Hepatocyte (in vitro differentiated cells): ENCODE measurements around the gene ANO10.
"Not testable (repeated sequence)": the region's sequence is repeated elsewhere in the genome, so short reads cannot be mapped to it uniquely, and the experiment has no call there.

Experiments
- EZH2 ChIP-seq: fragments of 200-600 bp; sonication (generic); IDR thresholded peaks from 2 replicates; pipeline ENCODE4 v1.6.1; 2016; ENCODE audit warnings: antibody characterized with exemption, mild to moderate bottlenecking, borderline replicate concordance
- EZH2phosphoT487 ChIP-seq: fragments of 200-600 bp; sonication (generic); IDR thresholded peaks from one replicate; pipeline ENCODE4 v1.6.1; 2018; ENCODE audit warnings: antibody characterized with exemption, mild to moderate bottlenecking, low read depth, moderate library complexity; ENCODE audit not compliant: unreplicated experiment, severe bottlenecking
- TF ChIP-seq, protein P1 (sequence below): fragments of 200-600 bp; sonication (generic); IDR thresholded peaks from 2 replicates; pipeline ENCODE4 v1.5.1; 2016; ENCODE audit warnings: antibody characterized with exemption, mild to moderate bottlenecking; ENCODE audit not compliant: poor library complexity

GRCh38 chr3:43518515-43518914 is 103.3 kb downstream of the ANO10 start:
- TF ChIP-seq, protein P1, sequence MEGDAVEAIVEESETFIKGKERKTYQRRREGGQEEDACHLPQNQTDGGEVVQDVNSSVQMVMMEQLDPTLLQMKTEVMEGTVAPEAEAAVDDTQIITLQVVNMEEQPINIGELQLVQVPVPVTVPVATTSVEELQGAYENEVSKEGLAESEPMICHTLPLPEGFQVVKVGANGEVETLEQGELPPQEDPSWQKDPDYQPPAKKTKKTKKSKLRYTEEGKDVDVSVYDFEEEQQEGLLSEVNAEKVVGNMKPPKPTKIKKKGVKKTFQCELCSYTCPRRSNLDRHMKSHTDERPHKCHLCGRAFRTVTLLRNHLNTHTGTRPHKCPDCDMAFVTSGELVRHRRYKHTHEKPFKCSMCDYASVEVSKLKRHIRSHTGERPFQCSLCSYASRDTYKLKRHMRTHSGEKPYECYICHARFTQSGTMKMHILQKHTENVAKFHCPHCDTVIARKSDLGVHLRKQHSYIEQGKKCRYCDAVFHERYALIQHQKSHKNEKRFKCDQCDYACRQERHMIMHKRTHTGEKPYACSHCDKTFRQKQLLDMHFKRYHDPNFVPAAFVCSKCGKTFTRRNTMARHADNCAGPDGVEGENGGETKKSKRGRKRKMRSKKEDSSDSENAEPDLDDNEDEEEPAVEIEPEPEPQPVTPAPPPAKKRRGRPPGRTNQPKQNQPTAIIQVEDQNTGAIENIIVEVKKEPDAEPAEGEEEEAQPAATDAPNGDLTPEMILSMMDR: not testable (repeated sequence)
- not testable (repeated sequence) for TF ChIP-seq EZH2phosphoT487, EZH2
